Measurements from ENCODE around the gene TERT. TPM values are rescaled to one million over a fixed set of nuclear protein-coding genes. Genes with fewer than 3 reads are reported as not detected.
"Not testable (repeated sequence)": the region's sequence is repeated elsewhere in the genome, so short reads cannot be mapped to it uniquely, and the experiment has no call there.

Gene TERT
- total RNA-seq, 1 experiment from 2014 or later: 15.1 TPM

GRCh38 chr5:1276930-1277329, 17.9 kb downstream of the TERT start:
- peak; percentile 70 for DNase-seq
- Histone ChIP-seq H3K27me3 (ENCODE audit: control insufficient read depth, insufficient read depth, low read length) (no peaks in the 10 kb centered on the region), H3K4me3 (ENCODE audit: insufficient read depth, low read depth, low read length) (no peak overlapping the region), H3K36me3 (replicated peaks; ENCODE audit: control insufficient read depth, insufficient read depth, low read length) (peaks cover 5% of the 10 kb centered on the region)

GRCh38 chr5:1275397-1276391, 19.2 kb downstream of the TERT start:
- H3K4me3 ChIP-seq (ENCODE audit: insufficient read depth, low read depth, low read length); H3K36me3 ChIP-seq (replicated peaks; ENCODE audit: control insufficient read depth, insufficient read depth, low read length); H3K27me3 ChIP-seq (ENCODE audit: control insufficient read depth, insufficient read depth, low read length); DNase-seq: not testable (repeated sequence)

- H3K27me3 ChIP-seq (ENCODE audit: control insufficient read depth, insufficient read depth, low read length): no peaks in the 10 kb centered on the region
- no peak overlapping the region for H3K4me3 ChIP-seq (ENCODE audit: insufficient read depth, low read depth, low read length)
- no peak for DNase-seq
- H3K36me3 ChIP-seq (replicated peaks; ENCODE audit: control insufficient read depth, insufficient read depth, low read length): peaks cover 5% of the 10 kb centered on the region
Measured at GRCh38 chr5:1274471-1274870, 20.4 kb downstream of the TERT start.

GRCh38 chr5:1273745-1274144, 21.1 kb downstream of the TERT start:
- Histone ChIP-seq H3K36me3 (replicated peaks; ENCODE audit: control insufficient read depth, insufficient read depth, low read length) (peaks cover 5% of the 10 kb centered on the region), H3K4me3 (ENCODE audit: insufficient read depth, low read depth, low read length) (no peak overlapping the region), H3K27me3 (ENCODE audit: control insufficient read depth, insufficient read depth, low read length) (no peaks in the 10 kb centered on the region)
- DNase-seq: no peak

GRCh38 chr5:1272201-1272600, 22.7 kb downstream of the TERT start:
- peaks cover 1% of the 10 kb centered on the region for H3K36me3 ChIP-seq (replicated peaks; ENCODE audit: control insufficient read depth, insufficient read depth, low read length)
- no peaks in the 10 kb centered on the region for H3K27me3 ChIP-seq (ENCODE audit: control insufficient read depth, insufficient read depth, low read length)

GRCh38 chr5:1270933-1271914, 23.6 kb downstream of the TERT start:
- Histone ChIP-seq H3K27me3 (ENCODE audit: control insufficient read depth, insufficient read depth, low read length) (no peaks in the 10 kb centered on the region), H3K4me3 (ENCODE audit: insufficient read depth, low read depth, low read length) (no peak overlapping the region), H3K36me3 (replicated peaks; ENCODE audit: control insufficient read depth, insufficient read depth, low read length) (peaks cover 1% of the 10 kb centered on the region)
- DNase-seq: no peak

More at GRCh38 chr5:1272201-1272600, 22.7 kb downstream of the TERT start:
- DNase-seq: no peak
- H3K4me3 ChIP-seq (ENCODE audit: insufficient read depth, low read depth, low read length): no peak overlapping the region

GRCh38 chr5:1270426-1270825, 24.4 kb downstream of the TERT start:
- peaks cover 1% of the 10 kb centered on the region for H3K36me3 ChIP-seq (replicated peaks; ENCODE audit: control insufficient read depth, insufficient read depth, low read length)
- no peak overlapping the region for H3K4me3 ChIP-seq (ENCODE audit: insufficient read depth, low read depth, low read length)
- DNase-seq: no peak
- H3K27me3 ChIP-seq (ENCODE audit: control insufficient read depth, insufficient read depth, low read length): no peaks in the 10 kb centered on the region

- H3K36me3 ChIP-seq (replicated peaks; ENCODE audit: control insufficient read depth, insufficient read depth, low read length): peaks cover 1% of the 10 kb centered on the region
- no peaks in the 10 kb centered on the region for H3K27me3 ChIP-seq (ENCODE audit: control insufficient read depth, insufficient read depth, low read length)
- H3K4me3 ChIP-seq (ENCODE audit: insufficient read depth, low read depth, low read length): no peak overlapping the region
- DNase-seq: no peak
Measured at GRCh38 chr5:1268666-1269065, 26.2 kb downstream of the TERT start.

GRCh38 chr5:1268056-1268455, 26.8 kb downstream of the TERT start:
- H3K27me3 ChIP-seq (ENCODE audit: control insufficient read depth, insufficient read depth, low read length): no peaks in the 10 kb centered on the region
- no peak for DNase-seq
- H3K36me3 ChIP-seq (replicated peaks; ENCODE audit: control insufficient read depth, insufficient read depth, low read length): peaks cover 1% of the 10 kb centered on the region
- no peak overlapping the region for H3K4me3 ChIP-seq (ENCODE audit: insufficient read depth, low read depth, low read length)

- H3K27me3 ChIP-seq (ENCODE audit: control insufficient read depth, insufficient read depth, low read length); H3K36me3 ChIP-seq (replicated peaks; ENCODE audit: control insufficient read depth, insufficient read depth, low read length); DNase-seq; H3K4me3 ChIP-seq (ENCODE audit: insufficient read depth, low read depth, low read length): not testable (repeated sequence)
Measured at GRCh38 chr5:1267464-1267863, 27.4 kb downstream of the TERT start.

- no peak for DNase-seq
- Histone ChIP-seq H3K4me3 (ENCODE audit: insufficient read depth, low read depth, low read length) (no peak overlapping the region), H3K27me3 (ENCODE audit: control insufficient read depth, insufficient read depth, low read length) (no peaks in the 10 kb centered on the region), H3K36me3 (replicated peaks; ENCODE audit: control insufficient read depth, insufficient read depth, low read length) (peaks cover 1% of the 10 kb centered on the region)
Measured at GRCh38 chr5:1266791-1267190, 28.1 kb downstream of the TERT start.

- H3K4me3 ChIP-seq (ENCODE audit: insufficient read depth, low read depth, low read length): no peak overlapping the region
Measured at GRCh38 chr5:1265461-1266455, 29.1 kb downstream of the TERT start.

GRCh38 chr5:1265026-1265425, 29.8 kb downstream of the TERT start:
- no peak overlapping the region for H3K4me3 ChIP-seq (ENCODE audit: insufficient read depth, low read depth, low read length)
- no peak for DNase-seq
- H3K27me3 ChIP-seq (ENCODE audit: control insufficient read depth, insufficient read depth, low read length): no peaks in the 10 kb centered on the region
- H3K36me3 ChIP-seq (replicated peaks; ENCODE audit: control insufficient read depth, insufficient read depth, low read length): peaks cover 3% of the 10 kb centered on the region

More at GRCh38 chr5:1265461-1266455, 29.1 kb downstream of the TERT start:
- Histone ChIP-seq H3K36me3 (replicated peaks; ENCODE audit: control insufficient read depth, insufficient read depth, low read length) (peaks cover 1% of the 10 kb centered on the region), H3K27me3 (ENCODE audit: control insufficient read depth, insufficient read depth, low read length) (no peaks in the 10 kb centered on the region)
- DNase-seq: no peak

Data from H7 (cell line).